ENCODE measurements around the gene GOLIM4.
"Not testable (repeated sequence)": the region's sequence is repeated elsewhere in the genome, so short reads cannot be mapped to it uniquely, and the experiment has no call there.

The GOLIM4 gene

GRCh38 chr3:168073842-168074605 is 21.7 kb downstream of the GOLIM4 start:
- no peak for DNase-seq (ENCODE audit: low read depth in 3 of 3)

DNA sequence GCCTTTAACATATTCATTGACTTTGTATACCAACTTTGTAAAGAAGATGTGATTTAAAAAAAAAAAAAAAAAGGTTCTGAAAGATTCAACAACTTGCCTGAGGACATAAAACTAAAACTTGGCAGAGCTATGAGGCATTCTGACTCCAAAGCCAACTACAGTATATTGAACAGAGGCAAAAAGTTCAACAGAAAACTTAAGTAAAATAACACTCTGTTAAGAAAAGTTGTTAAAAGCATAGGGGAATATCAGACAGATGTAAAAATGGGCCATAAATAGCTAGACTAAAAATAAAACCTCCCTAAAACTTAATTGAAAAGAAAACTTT is 23.4 kb downstream of the GOLIM4 start:
- no peak for DNase-seq (ENCODE audit: low read depth in 3 of 3)

GRCh38 chr3:168071591-168072322 is 24.0 kb downstream of the GOLIM4 start:
- DNase-seq (ENCODE audit: low read depth in 3 of 3): no peak

DNA sequence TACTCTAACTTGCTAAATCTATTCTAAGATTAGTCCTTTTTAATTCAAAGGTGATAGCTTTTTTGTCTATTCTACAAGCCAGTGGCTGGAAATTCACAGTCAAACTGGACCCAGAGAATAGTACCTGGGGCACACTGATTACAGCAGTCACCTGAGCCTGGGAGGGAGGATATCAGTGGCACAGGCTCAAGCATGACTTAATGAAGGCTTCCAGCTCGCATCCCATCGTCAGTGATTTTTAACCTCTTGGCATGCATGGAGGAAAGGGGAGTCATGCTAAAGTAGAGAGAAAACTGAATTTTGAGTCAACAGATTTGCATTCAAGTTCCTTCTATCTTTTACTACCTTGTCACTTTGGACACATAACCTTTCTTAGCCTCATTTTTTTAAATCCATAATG is 24.8 kb downstream of the GOLIM4 start:
- no peak for DNase-seq (ENCODE audit: low read depth in 3 of 3)

- no peak for DNase-seq (ENCODE audit: low read depth in 3 of 3)
Observed at GRCh38 chr3:168068346-168068745, 27.4 kb downstream of the GOLIM4 start.

DNA sequence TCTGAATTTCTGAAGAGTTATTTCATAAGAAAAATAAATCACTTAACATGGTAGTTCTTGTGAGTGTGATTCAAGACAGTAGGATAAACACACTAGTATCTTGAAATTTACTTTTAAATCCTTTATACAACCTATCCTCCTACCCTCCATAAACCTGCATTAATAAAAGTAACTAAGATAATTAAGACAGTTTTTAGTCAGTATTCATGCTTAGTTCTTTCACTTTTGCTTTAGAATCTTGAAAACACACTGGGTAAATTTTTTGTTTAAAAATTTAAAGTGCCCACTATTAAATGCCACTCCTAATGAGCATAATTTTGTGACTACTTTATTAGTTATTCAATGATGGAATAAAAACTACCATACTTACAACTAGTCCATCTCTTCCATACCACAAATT is 28.8 kb downstream of the GOLIM4 start:
- DNase-seq (ENCODE audit: low read depth in 3 of 3): no peak

DNA sequence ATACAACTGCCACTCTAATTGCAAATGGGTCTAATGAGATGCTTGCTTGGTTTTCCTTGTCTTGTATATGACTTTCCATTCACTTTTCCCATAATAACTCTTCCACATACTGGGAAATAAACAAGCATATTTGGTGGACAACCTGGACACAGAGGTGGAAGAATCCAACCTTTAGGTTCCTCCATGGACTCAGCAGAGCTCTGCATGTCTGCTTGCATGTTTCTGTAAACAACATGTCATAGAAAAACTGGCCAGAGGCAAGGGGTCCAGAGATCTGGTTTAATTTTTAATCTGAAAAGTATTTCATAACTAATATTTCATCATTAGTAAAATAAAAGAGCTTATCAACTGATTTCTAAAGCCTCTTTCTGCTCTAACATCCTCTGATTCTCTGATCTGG is 30.2 kb downstream of the GOLIM4 start:
- DNase-seq (ENCODE audit: low read depth in 3 of 3): no peak

DNA sequence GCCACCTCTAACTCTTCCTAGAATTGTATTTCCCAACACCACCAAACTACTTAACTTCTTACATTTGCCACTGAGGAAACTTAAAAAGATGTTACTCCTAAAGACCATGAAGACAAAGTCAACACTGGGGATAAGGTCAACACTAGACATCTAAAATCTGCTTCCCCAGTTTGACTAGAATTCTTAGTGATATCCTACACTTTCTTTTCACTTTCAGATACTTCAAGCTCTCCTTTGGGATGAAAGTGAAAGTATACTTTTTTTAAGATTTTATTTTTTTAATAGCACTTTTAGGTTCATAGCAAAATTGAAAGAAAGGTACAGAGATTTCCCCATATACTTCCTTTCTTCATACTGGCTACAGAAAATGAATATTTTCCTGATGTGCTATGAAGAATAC is 32.6 kb downstream of the GOLIM4 start:
- no peak for DNase-seq (ENCODE audit: low read depth in 3 of 3)

DNA sequence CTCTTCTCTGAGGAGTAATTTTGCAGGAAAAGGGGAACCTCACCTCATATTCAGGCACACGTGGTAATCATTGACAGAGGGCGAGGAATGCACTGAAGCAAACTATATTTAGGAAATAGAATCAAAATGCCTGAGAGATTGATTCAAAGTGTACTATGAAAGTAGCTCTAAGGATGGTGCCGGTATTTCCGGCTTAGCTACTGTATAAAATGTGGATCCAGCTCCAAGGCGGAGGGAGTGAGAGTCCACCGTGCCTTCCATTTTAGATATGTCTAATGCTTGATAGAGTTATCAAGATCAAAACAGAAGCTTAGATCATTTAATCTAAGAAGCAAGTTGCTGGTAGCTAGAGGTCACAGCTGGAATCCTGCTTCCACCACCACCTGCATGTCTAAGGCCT is 33.0 kb downstream of the GOLIM4 start:
- DNase-seq (ENCODE audit: low read depth in 3 of 3): no peak

- no peak for DNase-seq (ENCODE audit: low read depth in 3 of 3)
Observed at GRCh38 chr3:168061332-168061996, 34.3 kb downstream of the GOLIM4 start.

GRCh38 chr3:168060317-168060716 is 35.4 kb downstream of the GOLIM4 start:
- no peak for DNase-seq (ENCODE audit: low read depth in 3 of 3)

- DNase-seq (ENCODE audit: low read depth in 3 of 3): no peak
Observed at GRCh38 chr3:168058481-168058880, 37.2 kb downstream of the GOLIM4 start.

GRCh38 chr3:168056398-168057230 is 39.1 kb downstream of the GOLIM4 start:
- DNase-seq (ENCODE audit: low read depth in 3 of 3): not testable (repeated sequence)

- DNase-seq (ENCODE audit: low read depth in 3 of 3): no peak
Observed at GRCh38 chr3:168054447-168054846, 41.3 kb downstream of the GOLIM4 start.

DNA sequence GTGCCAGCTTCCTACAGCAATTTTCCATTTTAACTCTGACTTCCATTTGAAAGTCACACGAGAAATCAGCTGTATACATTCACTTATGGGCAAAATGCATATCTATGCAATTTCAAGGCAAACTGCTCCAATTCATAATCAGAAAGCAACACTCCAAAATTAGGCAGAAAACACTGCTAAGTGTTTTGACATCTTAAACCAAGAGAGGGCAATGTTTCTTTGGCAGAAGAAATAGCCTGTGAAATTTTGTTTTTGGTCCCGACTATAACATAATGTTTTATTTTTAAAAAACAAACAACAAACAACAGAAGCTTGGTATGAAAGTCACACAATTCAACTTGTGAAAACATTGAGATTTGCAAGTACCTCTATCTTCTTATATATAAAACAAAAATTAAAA is 42.6 kb downstream of the GOLIM4 start:
- DNase-seq (ENCODE audit: low read depth in 3 of 3): no peak

DNA sequence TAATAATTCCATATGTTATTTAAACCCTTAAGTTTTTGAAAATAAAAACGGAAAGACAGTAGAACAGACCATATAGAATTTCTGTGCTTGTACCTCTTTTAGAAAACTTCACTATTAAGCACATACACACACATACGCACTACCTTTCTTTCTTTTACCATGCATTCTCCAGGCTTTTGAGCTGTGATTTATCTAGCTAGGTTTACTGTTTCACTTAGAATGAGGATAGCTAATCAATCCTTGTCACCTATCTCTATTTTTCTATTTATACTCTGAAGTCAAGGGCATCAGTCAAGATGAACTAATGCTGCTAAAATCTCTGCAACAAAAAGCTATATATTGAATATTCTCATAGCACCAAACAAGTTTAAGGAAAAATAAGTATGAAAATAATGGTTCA is 43.2 kb downstream of the GOLIM4 start:
- no peak for DNase-seq (ENCODE audit: low read depth in 3 of 3)

DNA sequence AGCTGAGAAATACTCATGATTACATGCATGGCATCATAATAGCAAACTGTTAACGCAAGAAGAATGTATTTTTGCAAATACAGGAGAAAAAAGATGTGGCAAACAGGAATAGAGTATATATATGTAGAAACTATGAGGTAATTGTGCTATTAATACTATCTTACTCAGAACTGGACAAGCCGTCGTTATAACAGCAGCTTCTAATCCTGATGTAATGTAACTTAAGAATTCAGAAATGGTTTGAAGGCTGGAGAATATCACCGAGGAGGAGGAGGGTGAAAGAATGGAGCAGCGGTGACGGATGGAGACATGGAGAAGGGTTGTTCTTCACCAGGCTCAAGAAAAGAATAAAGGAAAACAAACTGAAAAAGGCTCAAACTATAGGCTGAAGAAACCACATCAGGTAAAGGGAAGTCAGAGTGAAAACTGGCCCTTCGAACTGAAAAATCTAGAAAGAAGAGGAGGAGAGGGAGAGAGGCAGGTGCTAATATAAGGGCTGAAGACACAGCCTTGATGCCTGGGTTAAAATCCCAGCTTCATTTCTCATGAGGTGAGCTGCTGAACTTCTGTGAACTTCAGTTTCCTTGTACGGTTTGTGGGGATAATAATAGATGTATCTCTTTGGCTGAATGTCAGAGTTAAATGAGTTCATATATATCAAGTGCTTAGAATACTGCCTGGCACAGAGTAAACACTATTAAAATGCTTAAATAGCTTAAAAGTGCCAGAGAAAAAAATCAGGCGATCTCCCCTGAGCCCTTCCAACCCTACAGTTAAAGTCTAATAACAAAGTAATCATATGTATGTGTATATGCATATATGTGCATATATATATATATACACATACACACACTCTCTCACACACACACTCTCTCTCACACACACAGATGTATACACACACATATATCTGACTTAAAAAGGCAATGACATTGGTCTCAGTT is 43.9 kb downstream of the GOLIM4 start:
- DNase-seq (ENCODE audit: low read depth in 3 of 3): no peak

DNA sequence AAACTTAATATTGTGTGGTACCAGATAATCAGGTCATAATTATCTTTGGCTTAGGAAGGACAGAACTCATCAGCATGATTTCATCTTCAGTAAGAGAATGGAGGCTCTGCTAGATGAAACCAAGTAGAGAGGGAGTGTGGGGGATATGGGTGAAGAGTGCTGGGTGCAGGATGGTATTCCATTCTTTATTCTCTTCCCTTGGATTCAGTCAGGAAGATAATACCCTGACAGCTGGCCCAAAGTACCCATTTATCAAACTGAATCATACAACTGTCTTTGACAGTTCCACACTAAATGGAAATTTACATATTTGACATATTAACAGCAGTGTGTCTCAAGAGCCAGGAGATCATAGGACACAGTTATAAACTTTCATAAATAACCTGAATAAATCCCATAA is 44.7 kb downstream of the GOLIM4 start:
- no peak for DNase-seq (ENCODE audit: low read depth in 3 of 3)

- no peak for DNase-seq (ENCODE audit: low read depth in 3 of 3)
Observed at GRCh38 chr3:168049367-168049974, 46.3 kb downstream of the GOLIM4 start.

Measured in stimulated activated CD4-positive, alpha-beta T cell treated with anti-CD3 and anti-CD28 coated beads, TNF-alpha, amount 100 ng/mL, for 48 hours (primary cell).